H1 (cell line): ENCODE data around the gene PHF8. TPM values are rescaled to one million over a fixed set of nuclear protein-coding genes. Genes with fewer than 3 reads are reported as not detected.

ENCODE experiments used
- CTCF ChIA-PET: fragments of 300-600 bp; sonication (Branson Sonifier 250); formaldehyde crosslinking; loops from one replicate; lab custom pipeline; 2021; ENCODE audit not compliant: partially characterized antibody; lab: Charles Lee
- POLR2A ChIA-PET: fragments of 300-600 bp; sonication (Branson Sonifier 250); formaldehyde crosslinking; loops from one replicate; lab custom pipeline; 2021; ENCODE audit warnings: inconsistent platforms; ENCODE audit not compliant: partially characterized antibody; lab: Charles Lee
- DNase-seq, 2 experiments: peaks; one replicate each; pipeline versions ENCODE4 v3.0.0 to v3.0.0-alpha.2; 2010 to 2022; ENCODE audit warnings: low spot score in 2 of 2, low read depth in 1 of 2, mixed read lengths in 1 of 2
- FAIRE-seq: peaks from 2 replicates; lab custom pipeline; 2011; peaks lifted over from hg19 to GRCh38; lab: Jason Lieb, UNC
- H2AFZ ChIP-seq: 2 replicates; pipeline ENCODE4 v1.8.1; 2012; ENCODE audit warnings: low read length, inconsistent platforms
- H2AK5ac ChIP-seq: 2 replicates; pipeline ENCODE4 v1.6.1; 2013; ENCODE audit warnings: low read depth, low read length
- H2BK120ac ChIP-seq: replicated peaks from 2 replicates; pipeline ENCODE3; 2013; ENCODE audit warnings: low read depth, low read length, inconsistent platforms
- H2BK12ac ChIP-seq: 2 replicates; pipeline ENCODE4 v1.6.1; 2013; ENCODE audit warnings: low read depth, low read length
- H2BK15ac ChIP-seq: 2 replicates; pipeline ENCODE4 v1.6.1; 2013; ENCODE audit warnings: low read length
- H2BK20ac ChIP-seq: 2 replicates; pipeline ENCODE4 v1.6.1; 2013; ENCODE audit warnings: low read length
- H2BK5ac ChIP-seq: 2 replicates; pipeline ENCODE4 v1.6.1; 2013; ENCODE audit warnings: low read depth, low read length
- H3K14ac ChIP-seq: 2 replicates; pipeline ENCODE4 v1.6.1; 2013; ENCODE audit warnings: inconsistent platforms; ENCODE audit not compliant: insufficient read length
- H3K18ac ChIP-seq: 2 replicates; pipeline ENCODE4 v1.6.1; 2013; ENCODE audit warnings: low read length; ENCODE audit errors: extremely low read depth
- H3K23ac ChIP-seq: 2 replicates; pipeline ENCODE4 v1.6.1; 2013; ENCODE audit warnings: inconsistent platforms; ENCODE audit not compliant: insufficient read length
- H3K23me2 ChIP-seq: 2 replicates; pipeline ENCODE4 v1.6.1; 2013; ENCODE audit warnings: low read depth, low read length
- H3K27ac ChIP-seq: 2 replicates; pipeline ENCODE4 v1.6.1; 2011; ENCODE audit warnings: low read depth, low read length, inconsistent platforms
- H3K27me3 ChIP-seq, 4 experiments: replicated peaks in 1 of 4; 1 replicate in 1 of 4; 2 replicates in 3 of 4; pipeline versions ENCODE4 v1.6.1 to v1.8.1; 2011 to 2013; ENCODE audit warnings: low read length in 3 of 4, mild to moderate bottlenecking in 3 of 4, inconsistent platforms in 2 of 4, mixed read lengths in 2 of 4, moderate library complexity in 1 of 4; ENCODE audit not compliant: control insufficient read depth in 3 of 4, insufficient read depth in 3 of 4; ENCODE audit errors: extremely low read depth in 1 of 4
- H3K36me3 ChIP-seq, 4 experiments: 2 replicates each; pipeline versions ENCODE4 v1.6.1 to v1.8.1; 2011 to 2013; ENCODE audit warnings: mild to moderate bottlenecking in 4 of 4, low read length in 3 of 4, moderate library complexity in 2 of 4, control low read depth in 1 of 4, inconsistent platforms in 1 of 4; ENCODE audit not compliant: insufficient read depth in 4 of 4, control insufficient read depth in 2 of 4
- H3K4ac ChIP-seq: replicated peaks from 2 replicates; pipeline ENCODE3; 2013; ENCODE audit warnings: low read length, low read depth, mixed read lengths, inconsistent platforms; ENCODE audit not compliant: insufficient read length
- H3K4me1 ChIP-seq, 4 experiments: replicated peaks in 1 of 4; 1 replicate in 1 of 4; 2 replicates in 3 of 4; pipeline versions ENCODE4 v1.6.1 to v1.8.1; 2011 to 2013; ENCODE audit warnings: low read length in 3 of 4, inconsistent platforms in 2 of 4, mixed read lengths in 1 of 4; ENCODE audit not compliant: insufficient read depth in 4 of 4, control insufficient read depth in 3 of 4
- H3K4me2 ChIP-seq, 2 experiments: 2 replicates each; pipeline versions ENCODE4 v1.6.1 to v1.8.1; 2011 to 2013; ENCODE audit warnings: low read depth in 2 of 2, low read length in 2 of 2, control low read depth in 1 of 2, inconsistent platforms in 1 of 2, mild to moderate bottlenecking in 1 of 2; ENCODE audit not compliant: insufficient read depth in 1 of 2
- H3K4me3 ChIP-seq, 4 experiments: fragments of 200-600, 300-600 bp in 1 of 4; sonication (generic), shearing (Covaris generic), sonication (Bioruptor Twin) in 1 of 4; 2 replicates each; pipeline versions ENCODE4 v1.5.1 to v1.8.1; 2011 to 2016; ENCODE audit warnings: low read length in 4 of 4, low read depth in 3 of 4, control low read depth in 2 of 4, inconsistent platforms in 2 of 4, mild to moderate bottlenecking in 2 of 4, mixed read lengths in 1 of 4, moderate library complexity in 1 of 4; ENCODE audit not compliant: insufficient read depth in 2 of 4; ENCODE audit errors: extremely low read depth in 1 of 4
- H3K56ac ChIP-seq: replicated peaks from 2 replicates; pipeline ENCODE3; 2013; ENCODE audit warnings: low read depth, mild to moderate bottlenecking, mixed read lengths, low read length, inconsistent platforms; ENCODE audit not compliant: insufficient read length
- H3K79me1 ChIP-seq: 2 replicates; pipeline ENCODE4 v1.6.1; 2013; ENCODE audit warnings: low read depth, low read length, control low read depth
- H3K79me2 ChIP-seq, 2 experiments: 2 replicates each; pipeline versions ENCODE4 v1.6.1 to v1.8.1; 2012 to 2013; ENCODE audit warnings: low read length in 2 of 2, mild to moderate bottlenecking in 2 of 2, inconsistent platforms in 1 of 2; ENCODE audit not compliant: insufficient read depth in 2 of 2, control insufficient read depth in 1 of 2
- H3K9ac ChIP-seq, 4 experiments: replicated peaks in 1 of 4; 1 replicate in 1 of 4; 2 replicates in 3 of 4; pipeline versions ENCODE4 v1.6.1 to v1.8.1; 2011 to 2013; ENCODE audit warnings: low read depth in 3 of 4, low read length in 3 of 4, control low read depth in 2 of 4, mild to moderate bottlenecking in 2 of 4, moderate library complexity in 2 of 4, inconsistent platforms in 1 of 4; ENCODE audit errors: extremely low read depth in 1 of 4
- H3K9me3 ChIP-seq, 2 experiments: 2 replicates each; pipeline versions ENCODE4 v1.6.1 to v1.8.1; 2012 to 2013; ENCODE audit warnings: mild to moderate bottlenecking in 2 of 2, moderate library complexity in 2 of 2, control low read depth in 1 of 2, inconsistent platforms in 1 of 2, low read depth in 1 of 2, low read length in 1 of 2, mixed read lengths in 1 of 2; ENCODE audit not compliant: insufficient read depth in 2 of 2
- H4K20me1 ChIP-seq, 2 experiments: replicated peaks in 1 of 2; 2 replicates each; pipeline versions ENCODE3 to v1.8.1; 2011 to 2013; ENCODE audit warnings: inconsistent platforms in 2 of 2, low read length in 2 of 2, mild to moderate bottlenecking in 1 of 2; ENCODE audit not compliant: insufficient read depth in 2 of 2, control insufficient read depth in 1 of 2
- H4K5ac ChIP-seq: 2 replicates; pipeline ENCODE4 v1.6.1; 2013; ENCODE audit warnings: low read length, low read depth, mixed read lengths, inconsistent platforms; ENCODE audit not compliant: insufficient read length
- H4K8ac ChIP-seq: 2 replicates; pipeline ENCODE4 v1.8.0; 2013; ENCODE audit warnings: mild to moderate bottlenecking, moderate library complexity, low read length, inconsistent platforms; ENCODE audit not compliant: insufficient read depth; ENCODE audit errors: extremely low read depth
- H4K91ac ChIP-seq: replicated peaks from 2 replicates; pipeline ENCODE3; 2013; ENCODE audit warnings: low read length, mixed read lengths, inconsistent platforms; ENCODE audit not compliant: insufficient read length
- ASH2L ChIP-seq: fragments of 200-600, 300-600 bp; sonication (generic); IDR thresholded peaks from one replicate; pipeline ENCODE4 v1.7.1; 2017; ENCODE audit warnings: low read length
- BRCA1 ChIP-seq: IDR thresholded peaks from 2 replicates; pipeline ENCODE4 v1.6.1; 2012; ENCODE audit warnings: low read depth, low read length, improper control_type of control experiment
- CTBP2 ChIP-seq: IDR thresholded peaks from 2 replicates; pipeline ENCODE4 v1.7.0; 2011; ENCODE audit warnings: borderline replicate concordance, mild to moderate bottlenecking, moderate library complexity, mixed read lengths, low read length; ENCODE audit not compliant: insufficient read depth, insufficient read length
- EP300 ChIP-seq, 2 experiments: IDR thresholded peaks; 1 replicate in 1 of 2; 2 replicates in 1 of 2; pipeline ENCODE4 v1.6.1; 2011 to 2012; ENCODE audit warnings: low read depth in 2 of 2, low read length in 2 of 2, mild to moderate bottlenecking in 2 of 2, borderline replicate concordance in 1 of 2, inconsistent platforms in 1 of 2, moderate library complexity in 1 of 2
- JUN ChIP-seq: IDR thresholded peaks from 2 replicates; pipeline ENCODE4 v1.6.1; 2011; ENCODE audit warnings: low read depth, mild to moderate bottlenecking, improper control_type of control experiment, low read length
- JUND ChIP-seq: IDR thresholded peaks from 2 replicates; pipeline ENCODE4 v1.6.1; 2011; ENCODE audit warnings: mild to moderate bottlenecking, improper control_type of control experiment, low read length
- PHF8 ChIP-seq: fragments of 200-600 bp; sonication (generic); conservative IDR thresholded peaks from 2 replicates; pipeline ENCODE4 v1.7.1; 2012; ENCODE audit warnings: low read depth, mild to moderate bottlenecking, inconsistent platforms, low read length, moderate library complexity
- RBBP5 ChIP-seq: IDR thresholded peaks from 2 replicates; pipeline ENCODE4 v1.7.1; 2012; ENCODE audit warnings: low read depth, mild to moderate bottlenecking, inconsistent platforms, low read length, moderate library complexity, borderline replicate concordance
- SAP30 ChIP-seq: fragments of 300-600 bp; sonication (generic); IDR thresholded peaks from 2 replicates; pipeline ENCODE4 v1.7.1; 2012; ENCODE audit warnings: low read length, moderate library complexity, mild to moderate bottlenecking, inconsistent platforms; ENCODE audit not compliant: insufficient read depth, insufficient replicate concordance
- SP1 ChIP-seq: IDR thresholded peaks from 2 replicates; pipeline ENCODE4 v1.6.1; 2011; ENCODE audit warnings: low read depth, low read length
- SP2 ChIP-seq: IDR thresholded peaks from 2 replicates; pipeline ENCODE4 v1.6.1; 2012; ENCODE audit warnings: mild to moderate bottlenecking, low read length, inconsistent platforms
- TBP ChIP-seq: IDR thresholded peaks from 2 replicates; pipeline ENCODE4 v1.6.1; 2011; ENCODE audit warnings: low read depth, low read length, improper control_type of control experiment
- YY1 ChIP-seq: IDR thresholded peaks from 2 replicates; pipeline ENCODE4 v1.6.1; 2011; ENCODE audit warnings: low read depth, mild to moderate bottlenecking, low read length
- WGBS, 2 experiments: shearing (Covaris generic) in 1 of 2; methylation state at CpG; one replicate each; pipeline versions ENCODE4 v1.1.6 to v1.1.7; 2013 to 2015; ENCODE audit warnings: low lambda C conversion rate in 2 of 2, mixed read lengths in 2 of 2, inconsistent platforms in 1 of 2, low coverage in 1 of 2, missing lambda C conversion rate in 1 of 2; ENCODE audit not compliant: insufficient replicate concordance in 2 of 2, insufficient coverage in 1 of 2, insufficient read length in 1 of 2; ENCODE audit errors: extremely low coverage in 1 of 2, missing lambda C conversion rate in 1 of 2; 5-methylcytosine and 5-hydroxymethylcytosine counted together
- polyA plus RNA-seq, 7 experiments: library from polyadenylated mRNA; depleted of rRNA in 3 of 7; stranded (reverse) in 5 of 7; unstranded in 2 of 7; fragments of >200 nt in 5 of 7; fragments of 200-250 nt in 2 of 7; gene quantifications; 1 replicate in 5 of 7; 2 replicates in 1 of 7; 4 replicates in 1 of 7; pipeline versions ENCODE4 v1.2.1 to v1.2.3, GENCODE V29; 2011 to 2013; ENCODE audit warnings: missing spikeins in 2 of 7, mixed read lengths in 2 of 7
- total RNA-seq: library from RNA; stranded (reverse); fragmentation: NEBNext Ultra II Directional; extraction: Animal tissue kit (Norgen Biotek cat#: 25700); gene quantifications from 2 replicates; pipeline ENCODE4 v1.2.1, GENCODE V29; 2021

Gene PHF8
- total and polyA plus RNA-seq, 2 of the 8 experiments (the other 6 are each of a cell fraction or from before 2014, with no cell fraction given) = 14.6 to 27.6 TPM

DNA sequence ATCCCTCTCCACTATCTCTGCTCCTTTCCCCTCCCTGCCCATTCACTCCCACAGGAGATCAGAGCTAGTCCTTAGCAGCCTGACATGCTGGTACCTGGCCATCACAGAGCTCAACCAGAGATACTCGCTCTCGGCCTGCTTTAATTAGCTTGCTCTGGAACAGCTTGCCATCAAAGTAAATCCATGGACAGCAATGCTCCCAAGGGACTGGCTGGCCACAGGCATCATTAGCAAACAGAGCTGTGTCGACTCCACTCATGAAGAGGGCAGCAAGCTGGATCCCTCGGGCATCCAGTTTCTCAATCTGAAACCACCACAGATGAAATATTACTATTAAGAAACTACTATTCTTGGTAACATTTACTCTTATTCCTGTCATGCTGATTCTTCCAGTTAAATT is 43.4 kb upstream of the PHF8 start:
- Histone ChIP-seq H3K36me3 (no peaks in the 10 kb centered on the region), H3K9ac (no peak overlapping the region), H2AK5ac (no peak overlapping the region), H3K4ac (no peak overlapping the region), H2BK12ac (no peak overlapping the region), H4K8ac (no peak overlapping the region), H4K20me1 (no peaks in the 10 kb centered on the region), H3K18ac (no peak overlapping the region), H3K27me3 (no peaks in the 10 kb centered on the region), H2BK120ac (no peak overlapping the region), H3K79me1 (no peaks in the 10 kb centered on the region), H3K23ac (no peak overlapping the region), H3K4me3 (no peak overlapping the region), H4K5ac (no peak overlapping the region), H2BK5ac (no peak overlapping the region), H2AFZ (no peak overlapping the region), H4K91ac (no peak overlapping the region), H2BK15ac (no peak overlapping the region), H3K9me3 (no peaks in the 10 kb centered on the region), H3K56ac (no peak overlapping the region), H3K4me2 (no peak overlapping the region), H3K4me1 (no peaks in the 10 kb centered on the region), H3K27ac (no peak overlapping the region), H2BK20ac (no peak overlapping the region), H3K14ac (no peak overlapping the region), H3K79me2 (no peaks in the 10 kb centered on the region), H3K23me2 (no peaks in the 10 kb centered on the region)
- 95% methylated on average over 4 of the region's 4 CpGs; no CpG with 5 or more reads in 1 of the 2 experiments for WGBS, 2 experiments
- no peak for TF ChIP-seq EP300 (IDR thresholded peaks at IDR 0.05; ENCODE audit: borderline replicate concordance in 1 of 2, low read depth in 2 of 2, low read length in 2 of 2)
- no peak for TF ChIP-seq JUND
- TF ChIP-seq TBP = no peak
- no peak for TF ChIP-seq SP2
- no peak for TF ChIP-seq CTBP2
- TF ChIP-seq JUN = no peak
- no peak for TF ChIP-seq SAP30
- no peak for TF ChIP-seq BRCA1
- TF ChIP-seq PHF8 = no peak
- TF ChIP-seq YY1 = no peak
- TF ChIP-seq ASH2L = no peak
- TF ChIP-seq SP1 = no peak
- TF ChIP-seq RBBP5 = no peak
- FAIRE-seq (no peak), DNase-seq (no peak)
- ChIA-PET POLR2A (interaction anchor here (0.6 to 1.3 kb wide), 3 partner anchors 8 to 506 kb away, joined by 3 to 4 read pairs (median 3); partner anchors contain the start of gene PHF8), CTCF (no interaction called here)
